Measurements from ENCODE around the gene TADA2A. TPM values are rescaled to one million over a fixed set of nuclear protein-coding genes. Genes with fewer than 3 reads are reported as not detected.
"Not testable (repeated sequence)": the region's sequence is repeated elsewhere in the genome, so short reads cannot be mapped to it uniquely, and the experiment has no call there.

TADA2A gene
- total and polyA plus RNA-seq, 4 experiments from 2014 or later = 2.8 to 35.7 (median 20.2) TPM

GRCh38 chr17:37502009-37502936, 95.6 kb downstream of the TADA2A start:
- ChIA-PET POLR2A (ENCODE audit: partially characterized antibody) (no interaction called here), CTCF (ENCODE audit: partially characterized antibody) (interaction anchor here (1.2 kb wide), 1 partner anchor 16 kb away, joined by 3 read pairs; no protein-coding TSS in a partner anchor)
- intact Hi-C loops (cut with micrococcal nuclease) = no loop called here
- Mint-ChIP-seq H3K27me3 (no peaks in the 10 kb centered on the region), H3K4me3 (no peak overlapping the region), H3K36me3 (no peaks in the 10 kb centered on the region), H3K27ac (no peak overlapping the region), H3K9me3 (no peaks in the 10 kb centered on the region), H3K4me1 (peaks cover 5 to 9% (median 6%) of the 10 kb centered on the region in 4 donors)
- no peaks in the 10 kb centered on the region for H3K27me3 ChIP-seq (ENCODE audit: insufficient read depth, low read length)
- no peak for DNase-seq
- H3K36me3 ChIP-seq (ENCODE audit: insufficient read depth, low read length) = no peaks in the 10 kb centered on the region
- no peaks in the 10 kb centered on the region for H3K4me1 ChIP-seq (ENCODE audit: insufficient read depth, low read length)
- no peak overlapping the region for H3K27ac ChIP-seq (ENCODE audit: low read depth, low read length)
- no peak overlapping the region for H3K4me3 ChIP-seq (ENCODE audit: low read length in 2 of 2)
- H3K9me3 ChIP-seq (ENCODE audit: control insufficient read depth in 1 of 2, low read length in 2 of 2) = no peaks in the 10 kb centered on the region

- no peaks in the 10 kb centered on the region for H3K27me3 ChIP-seq (ENCODE audit: insufficient read depth, low read length)
- no peak overlapping the region for H3K4me3 Mint-ChIP-seq
- no peak overlapping the region for H3K4me3 ChIP-seq (ENCODE audit: low read length in 2 of 2)
- ChIA-PET CTCF (ENCODE audit: partially characterized antibody) (interaction anchor here (1.2 kb wide), 1 partner anchor 16 kb away, joined by 3 read pairs; no protein-coding TSS in a partner anchor), POLR2A (ENCODE audit: partially characterized antibody) (interaction anchor here (0.6 kb wide), 1 partner anchor 107 kb away, joined by 3 read pairs; no protein-coding TSS in a partner anchor)
- H3K27ac Mint-ChIP-seq = no peak overlapping the region
- no peaks in the 10 kb centered on the region for H3K27me3 Mint-ChIP-seq
- no peaks in the 10 kb centered on the region for H3K9me3 Mint-ChIP-seq
- intact Hi-C loops (cut with micrococcal nuclease) = no loop called here
- H3K27ac ChIP-seq (ENCODE audit: low read depth, low read length) = no peak overlapping the region
- no peaks in the 10 kb centered on the region for H3K36me3 ChIP-seq (ENCODE audit: insufficient read depth, low read length)
- H3K9me3 ChIP-seq (ENCODE audit: control insufficient read depth in 1 of 2, low read length in 2 of 2) = no peaks in the 10 kb centered on the region
- DNase-seq = no peak
- peaks cover 5 to 9% (median 6%) of the 10 kb centered on the region in 4 donors for H3K4me1 Mint-ChIP-seq
- no peaks in the 10 kb centered on the region for H3K36me3 Mint-ChIP-seq
- H3K4me1 ChIP-seq (ENCODE audit: insufficient read depth, low read length) = no peaks in the 10 kb centered on the region
Measured at GRCh38 chr17:37503148-37503547, 96.5 kb downstream of the TADA2A start.

- DNase-seq = no peak
- Mint-ChIP-seq H3K4me3 (no peak overlapping the region), H3K36me3 (no peaks in the 10 kb centered on the region), H3K4me1 (peaks cover 5 to 16% (median 14%) of the 10 kb centered on the region in 4 donors), H3K27ac (peak overlapping the region in 1 of 7 donors; percentile 7), H3K9me3 (no peaks in the 10 kb centered on the region), H3K27me3 (no peaks in the 10 kb centered on the region)
- no peak overlapping the region for H3K27ac ChIP-seq (ENCODE audit: low read depth, low read length)
- H3K9me3 ChIP-seq (ENCODE audit: control insufficient read depth in 1 of 2, low read length in 2 of 2) = no peaks in the 10 kb centered on the region
- H3K4me3 ChIP-seq (ENCODE audit: low read length in 2 of 2) = no peak overlapping the region
- intact Hi-C loops (cut with micrococcal nuclease) = no loop called here
- no peaks in the 10 kb centered on the region for H3K27me3 ChIP-seq (ENCODE audit: insufficient read depth, low read length)
- H3K36me3 ChIP-seq (ENCODE audit: insufficient read depth, low read length) = no peaks in the 10 kb centered on the region
- peaks cover 2% of the 10 kb centered on the region for H3K4me1 ChIP-seq (ENCODE audit: insufficient read depth, low read length)
- ChIA-PET POLR2A (ENCODE audit: partially characterized antibody) (no interaction called here), CTCF (ENCODE audit: partially characterized antibody) (no interaction called here)
Measured at GRCh38 chr17:37505333-37505732, 98.6 kb downstream of the TADA2A start.

- Mint-ChIP-seq H3K27ac (peak overlapping the region in 1 of 7 donors; percentile 44), H3K4me3 (no peak overlapping the region), H3K36me3 (no peaks in the 10 kb centered on the region), H3K27me3 (no peaks in the 10 kb centered on the region), H3K4me1 (peaks cover 11 to 25% (median 19%) of the 10 kb centered on the region in 4 donors), H3K9me3 (no peaks in the 10 kb centered on the region)
- DNase-seq = no peak
- no peaks in the 10 kb centered on the region for H3K9me3 ChIP-seq (ENCODE audit: control insufficient read depth in 1 of 2, low read length in 2 of 2)
- no peak overlapping the region for H3K4me3 ChIP-seq (ENCODE audit: low read length in 2 of 2)
- intact Hi-C loops (cut with micrococcal nuclease) = no loop called here
- peaks cover 6% of the 10 kb centered on the region for H3K4me1 ChIP-seq (ENCODE audit: insufficient read depth, low read length)
- CTCF ChIA-PET (ENCODE audit: partially characterized antibody) = interaction anchor here (0.6 kb wide), 2 partner anchors 63 to 933 kb away, joined by 3 read pairs; no protein-coding TSS in a partner anchor
- H3K27me3 ChIP-seq (ENCODE audit: insufficient read depth, low read length) = no peaks in the 10 kb centered on the region
- no peaks in the 10 kb centered on the region for H3K36me3 ChIP-seq (ENCODE audit: insufficient read depth, low read length)
- no peak overlapping the region for H3K27ac ChIP-seq (ENCODE audit: low read depth, low read length)
- POLR2A ChIA-PET (ENCODE audit: partially characterized antibody) = interaction anchor here (0.6 kb wide), 1 partner anchor 739 kb away, joined by 4 read pairs; no protein-coding TSS in a partner anchor
Measured at GRCh38 chr17:37506678-37507077, 100.0 kb downstream of the TADA2A start.

GRCh38 chr17:37507111-37507510, 100.4 kb downstream of the TADA2A start:
- H3K27ac Mint-ChIP-seq = peak overlapping the region in 1 of 7 donors; percentile 44
- Histone ChIP-seq H3K4me1 (ENCODE audit: insufficient read depth, low read length) (peaks cover 6% of the 10 kb centered on the region), H3K36me3 (ENCODE audit: insufficient read depth, low read length) (peaks cover under 1% of the 10 kb centered on the region), H3K27ac (ENCODE audit: low read depth, low read length) (no peak overlapping the region), H3K4me3 (ENCODE audit: low read length in 2 of 2) (no peak overlapping the region), H3K9me3 (ENCODE audit: control insufficient read depth in 1 of 2, low read length in 2 of 2) (no peaks in the 10 kb centered on the region), H3K27me3 (ENCODE audit: insufficient read depth, low read length) (no peaks in the 10 kb centered on the region)
- H3K4me1 Mint-ChIP-seq = peaks cover 11 to 25% (median 19%) of the 10 kb centered on the region in 4 donors
- POLR2A ChIA-PET (ENCODE audit: partially characterized antibody) = interaction anchor here (0.6 kb wide), 1 partner anchor 739 kb away, joined by 4 read pairs; no protein-coding TSS in a partner anchor
- CTCF ChIA-PET (ENCODE audit: partially characterized antibody) = interaction anchor here (0.6 kb wide), 2 partner anchors 63 to 932 kb away, joined by 3 read pairs; no protein-coding TSS in a partner anchor
- no peak for DNase-seq
- no peaks in the 10 kb centered on the region for H3K27me3 Mint-ChIP-seq
- H3K9me3 Mint-ChIP-seq = no peaks in the 10 kb centered on the region
- peaks cover 0 to 2% of the 10 kb centered on the region in 2 donors for H3K36me3 Mint-ChIP-seq
- no peak overlapping the region for H3K4me3 Mint-ChIP-seq
- intact Hi-C loops (cut with micrococcal nuclease) = no loop called here

- intact Hi-C loops (cut with micrococcal nuclease) = no loop called here
- H3K36me3 Mint-ChIP-seq = peaks cover 6 to 23% of the 10 kb centered on the region in 2 donors
Measured at GRCh38 chr17:37510056-37510455, 103.4 kb downstream of the TADA2A start.

GRCh38 chr17:37511642-37512041, 105.0 kb downstream of the TADA2A start:
- H3K36me3 ChIP-seq (ENCODE audit: insufficient read depth, low read length) = peaks cover 20% of the 10 kb centered on the region
- Mint-ChIP-seq H3K36me3 (peaks cover 14 to 33% of the 10 kb centered on the region in 2 donors), H3K4me1 (peaks cover 8 to 20% (median 14%) of the 10 kb centered on the region in 4 donors)
- H3K9me3 Mint-ChIP-seq; H3K9me3 ChIP-seq (ENCODE audit: control insufficient read depth in 1 of 2, low read length in 2 of 2); H3K27ac Mint-ChIP-seq; H3K4me3 ChIP-seq (ENCODE audit: low read length in 2 of 2); DNase-seq; H3K4me3 Mint-ChIP-seq; H3K27me3 ChIP-seq (ENCODE audit: insufficient read depth, low read length); H3K4me1 ChIP-seq (ENCODE audit: insufficient read depth, low read length); H3K27ac ChIP-seq (ENCODE audit: low read depth, low read length); intact Hi-C loops (cut with micrococcal nuclease); H3K27me3 Mint-ChIP-seq; POLR2A ChIA-PET (ENCODE audit: partially characterized antibody): not testable (repeated sequence)
- CTCF ChIA-PET (ENCODE audit: partially characterized antibody) = interaction anchor here (0.7 to 1.0 kb wide), 2 partner anchors 90 to 93 kb away, joined by 3 read pairs; no protein-coding TSS in a partner anchor

More at GRCh38 chr17:37510056-37510455, 103.4 kb downstream of the TADA2A start:
- Mint-ChIP-seq H3K27ac (peak overlapping the region in 3 of 7 donors; percentile 8 to 72 (median 43)), H3K4me1 (peaks cover 11 to 25% (median 19%) of the 10 kb centered on the region in 4 donors), H3K4me3 (no peak overlapping the region), H3K27me3 (no peaks in the 10 kb centered on the region), H3K9me3 (no peaks in the 10 kb centered on the region)
- H3K27me3 ChIP-seq (ENCODE audit: insufficient read depth, low read length) = no peaks in the 10 kb centered on the region
- peaks cover 6% of the 10 kb centered on the region for H3K4me1 ChIP-seq (ENCODE audit: insufficient read depth, low read length)
- no peak overlapping the region for H3K4me3 ChIP-seq (ENCODE audit: low read length in 2 of 2)
- no peak for DNase-seq
- H3K36me3 ChIP-seq (ENCODE audit: insufficient read depth, low read length) = peaks cover 12% of the 10 kb centered on the region
- POLR2A ChIA-PET (ENCODE audit: partially characterized antibody) = no interaction called here
- CTCF ChIA-PET (ENCODE audit: partially characterized antibody) = no interaction called here
- H3K27ac ChIP-seq (ENCODE audit: low read depth, low read length) = no peak overlapping the region
- no peaks in the 10 kb centered on the region for H3K9me3 ChIP-seq (ENCODE audit: control insufficient read depth in 1 of 2, low read length in 2 of 2)

Measured in CD4-positive, alpha-beta memory T cell (primary cell).